Astrocyte (in vitro differentiated cells and primary cell): ENCODE data around the gene CABP7. TPM values are rescaled to one million over a fixed set of nuclear protein-coding genes. Genes with fewer than 3 reads are reported as not detected.

Source experiments
- DNase-seq: peaks from one replicate; pipeline ENCODE4 v3.0.0-alpha.2; 2010; ENCODE audit warnings: low read depth
- FAIRE-seq: peaks from 2 replicates; lab custom pipeline; 2011; peaks lifted over from hg19 to GRCh38; lab: Jason Lieb, UNC
- H2AFZ ChIP-seq: 2 replicates; pipeline ENCODE4 v1.6.0; 2012; ENCODE audit warnings: low read depth, low read length, inconsistent platforms
- H3K27ac ChIP-seq: 2 replicates; pipeline ENCODE4 v1.5.1; 2011; ENCODE audit warnings: low read depth, low read length, inconsistent platforms
- H3K27me3 ChIP-seq: 2 replicates; pipeline ENCODE4 v1.6.0; 2011; ENCODE audit warnings: low read length, inconsistent platforms; ENCODE audit not compliant: insufficient read depth
- H3K36me3 ChIP-seq: 2 replicates; pipeline ENCODE4 v1.5.1; 2011; ENCODE audit warnings: low read length, inconsistent platforms; ENCODE audit not compliant: insufficient read depth
- H3K4me1 ChIP-seq: 2 replicates; pipeline ENCODE4 v1.5.1; 2011; ENCODE audit warnings: low read length, inconsistent platforms; ENCODE audit not compliant: insufficient read depth
- H3K4me2 ChIP-seq: 2 replicates; pipeline ENCODE4 v1.6.0; 2012; ENCODE audit warnings: low read length, inconsistent platforms
- H3K4me3 ChIP-seq: 2 replicates; pipeline ENCODE4 v1.5.1; 2011; ENCODE audit warnings: low read depth, mild to moderate bottlenecking, low read length, inconsistent platforms; ENCODE audit not compliant: insufficient read depth
- H3K79me2 ChIP-seq: 2 replicates; pipeline ENCODE4 v1.6.0; 2012; ENCODE audit warnings: mild to moderate bottlenecking, low read length, inconsistent platforms; ENCODE audit not compliant: insufficient read depth
- H3K9ac ChIP-seq: 2 replicates; pipeline ENCODE4 v1.6.0; 2012; ENCODE audit warnings: mild to moderate bottlenecking, low read length, inconsistent platforms
- H3K9me3 ChIP-seq: 2 replicates; pipeline ENCODE4 v1.5.1; 2012; ENCODE audit warnings: low read depth, mild to moderate bottlenecking, low read length, inconsistent platforms; ENCODE audit not compliant: insufficient read depth
- H4K20me1 ChIP-seq: 2 replicates; pipeline ENCODE4 v1.6.0; 2012; ENCODE audit warnings: low read length, inconsistent platforms; ENCODE audit not compliant: insufficient read depth
- H3K27ac Mint-ChIP-seq: one replicate; pipeline ENCODE4 v1.8.0; 2021; ENCODE audit warnings: mild to moderate bottlenecking, mixed read lengths; ENCODE audit not compliant: unreplicated experiment
- H3K27me3 Mint-ChIP-seq: one replicate; pipeline ENCODE4 v1.8.0; 2021; ENCODE audit warnings: low read depth, mixed read lengths; ENCODE audit not compliant: unreplicated experiment
- H3K36me3 Mint-ChIP-seq: one replicate; pipeline ENCODE4 v1.8.0; 2021; ENCODE audit warnings: low read depth, mixed read lengths; ENCODE audit not compliant: unreplicated experiment
- H3K4me1 Mint-ChIP-seq: one replicate; pipeline ENCODE4 v1.8.0; 2021; ENCODE audit warnings: low read depth, mixed read lengths; ENCODE audit not compliant: unreplicated experiment
- H3K4me3 Mint-ChIP-seq: one replicate; pipeline ENCODE4 v1.8.0; 2021; ENCODE audit warnings: mild to moderate bottlenecking, moderate library complexity, mixed read lengths; ENCODE audit not compliant: unreplicated experiment
- H3K9me3 Mint-ChIP-seq: one replicate; pipeline ENCODE4 v1.8.0; 2021; ENCODE audit warnings: mild to moderate bottlenecking, mixed read lengths; ENCODE audit not compliant: unreplicated experiment
- EZH2 ChIP-seq: IDR thresholded peaks from 2 replicates; pipeline ENCODE4 v1.6.1; 2012; ENCODE audit warnings: mild to moderate bottlenecking, low read length, inconsistent platforms; ENCODE audit not compliant: insufficient read depth
- total RNA-seq: library from RNA; stranded (reverse); gene quantifications from 2 replicates; pipeline ENCODE4 v1.2.1, GENCODE V29; 2021
- TF ChIP-seq, protein P1 (sequence below): IDR thresholded peaks from 2 replicates; pipeline ENCODE4 v1.5.1; 2011; ENCODE audit warnings: low read depth, mild to moderate bottlenecking, inconsistent platforms, low read length, moderate library complexity; ENCODE audit not compliant: insufficient read depth

Gene CABP7
- total RNA-seq, 1 donor from 2014 or later, result not detected

DNA sequence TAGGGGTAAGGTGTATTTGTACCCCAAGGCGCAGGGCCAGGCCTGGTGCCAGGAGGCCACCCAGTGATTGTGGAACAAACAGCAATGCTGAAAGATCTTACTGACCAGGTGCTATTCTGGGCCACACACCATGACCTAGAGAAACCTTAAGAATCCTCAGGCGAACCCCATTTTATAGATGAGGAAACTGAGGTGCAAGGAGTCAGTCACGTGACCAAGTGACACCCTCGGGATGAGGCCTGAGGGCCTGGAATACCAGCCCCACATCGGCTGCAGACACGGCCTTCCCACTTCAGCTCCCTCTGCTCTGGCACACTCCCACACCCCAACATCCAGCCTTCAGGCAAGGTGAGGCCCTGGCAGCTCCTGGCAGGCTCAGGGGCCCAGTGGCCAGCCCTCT lies 13.1 kb downstream of the CABP7 start:
- Mint-ChIP-seq H3K27me3 (no peaks in the 10 kb centered on the region), H3K4me1 (no peaks in the 10 kb centered on the region), H3K9me3 (no peaks in the 10 kb centered on the region), H3K36me3 (peaks cover 3% of the 10 kb centered on the region), H3K27ac (no peak overlapping the region), H3K4me3 (no peak overlapping the region)
- Histone ChIP-seq H4K20me1 (peaks cover 5% of the 10 kb centered on the region), H3K4me3 (no peak overlapping the region), H3K4me1 (no peaks in the 10 kb centered on the region), H3K27ac (no peak overlapping the region), H3K27me3 (no peaks in the 10 kb centered on the region), H3K9me3 (no peaks in the 10 kb centered on the region), H3K79me2 (no peaks in the 10 kb centered on the region), H3K9ac (no peak overlapping the region), H2AFZ (no peak overlapping the region), H3K36me3 (no peaks in the 10 kb centered on the region), H3K4me2 (no peak overlapping the region)
- no peak for DNase-seq
- no peak for FAIRE-seq
- TF ChIP-seq, protein P1, sequence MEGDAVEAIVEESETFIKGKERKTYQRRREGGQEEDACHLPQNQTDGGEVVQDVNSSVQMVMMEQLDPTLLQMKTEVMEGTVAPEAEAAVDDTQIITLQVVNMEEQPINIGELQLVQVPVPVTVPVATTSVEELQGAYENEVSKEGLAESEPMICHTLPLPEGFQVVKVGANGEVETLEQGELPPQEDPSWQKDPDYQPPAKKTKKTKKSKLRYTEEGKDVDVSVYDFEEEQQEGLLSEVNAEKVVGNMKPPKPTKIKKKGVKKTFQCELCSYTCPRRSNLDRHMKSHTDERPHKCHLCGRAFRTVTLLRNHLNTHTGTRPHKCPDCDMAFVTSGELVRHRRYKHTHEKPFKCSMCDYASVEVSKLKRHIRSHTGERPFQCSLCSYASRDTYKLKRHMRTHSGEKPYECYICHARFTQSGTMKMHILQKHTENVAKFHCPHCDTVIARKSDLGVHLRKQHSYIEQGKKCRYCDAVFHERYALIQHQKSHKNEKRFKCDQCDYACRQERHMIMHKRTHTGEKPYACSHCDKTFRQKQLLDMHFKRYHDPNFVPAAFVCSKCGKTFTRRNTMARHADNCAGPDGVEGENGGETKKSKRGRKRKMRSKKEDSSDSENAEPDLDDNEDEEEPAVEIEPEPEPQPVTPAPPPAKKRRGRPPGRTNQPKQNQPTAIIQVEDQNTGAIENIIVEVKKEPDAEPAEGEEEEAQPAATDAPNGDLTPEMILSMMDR, result no peak
- no peak for TF ChIP-seq EZH2

DNA sequence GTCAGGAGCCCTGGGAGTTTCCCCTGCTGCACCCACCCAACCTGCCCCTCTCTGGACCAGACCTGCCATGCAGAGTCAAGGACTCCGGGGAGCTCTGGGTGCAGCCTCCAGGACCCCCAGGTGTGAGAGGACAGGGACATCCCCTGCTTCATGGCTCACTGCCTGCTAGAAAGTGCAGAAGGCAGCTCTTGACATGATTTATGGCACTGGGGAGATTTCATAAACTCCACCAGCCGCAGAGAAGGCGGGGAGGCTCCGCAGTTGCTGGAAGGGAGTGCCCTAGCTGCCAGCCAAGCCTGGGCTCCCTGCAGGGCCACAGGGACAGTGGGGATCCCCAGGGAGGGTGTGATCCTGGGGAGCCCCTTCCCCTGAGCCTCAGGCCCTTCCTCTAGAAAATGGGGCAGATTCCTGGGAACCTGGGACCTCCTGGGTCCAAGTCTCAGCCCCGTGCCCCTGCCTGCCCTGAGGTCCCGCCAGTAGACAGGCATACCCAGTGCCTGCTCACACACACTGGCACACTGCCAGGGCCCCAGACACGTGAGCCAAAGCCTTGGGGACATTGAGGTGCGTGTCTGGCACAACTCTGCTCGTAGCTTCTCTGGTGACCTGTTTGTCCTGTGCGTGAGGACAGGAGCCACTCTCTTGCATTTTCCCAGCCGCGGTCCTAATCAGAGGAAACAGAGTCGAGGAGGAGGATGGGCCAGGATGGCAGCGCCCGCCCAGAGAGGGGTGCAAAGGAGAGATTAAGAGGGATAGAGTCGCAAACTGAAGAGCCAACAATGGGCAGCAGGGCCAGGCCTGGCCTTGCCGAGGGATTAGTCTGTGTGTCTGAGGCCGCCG lies 13.8 kb downstream of the CABP7 start:
- Histone ChIP-seq H3K79me2 (no peaks in the 10 kb centered on the region), H3K9ac (no peak overlapping the region), H2AFZ (no peak overlapping the region), H4K20me1 (peaks cover 5% of the 10 kb centered on the region), H3K4me1 (no peaks in the 10 kb centered on the region), H3K4me3 (no peak overlapping the region), H3K36me3 (no peaks in the 10 kb centered on the region), H3K27me3 (no peaks in the 10 kb centered on the region), H3K27ac (no peak overlapping the region), H3K4me2 (no peak overlapping the region), H3K9me3 (no peaks in the 10 kb centered on the region)
- H3K27ac Mint-ChIP-seq, result no peak overlapping the region
- no peak for DNase-seq
- no peak for FAIRE-seq
- no peak overlapping the region for H3K4me3 Mint-ChIP-seq
- peaks cover 3% of the 10 kb centered on the region for H3K36me3 Mint-ChIP-seq
- TF ChIP-seq EZH2, result no peak
- TF ChIP-seq, protein P1, result no peak
- no peaks in the 10 kb centered on the region for H3K27me3 Mint-ChIP-seq
- H3K4me1 Mint-ChIP-seq, result no peaks in the 10 kb centered on the region
- no peaks in the 10 kb centered on the region for H3K9me3 Mint-ChIP-seq

DNA sequence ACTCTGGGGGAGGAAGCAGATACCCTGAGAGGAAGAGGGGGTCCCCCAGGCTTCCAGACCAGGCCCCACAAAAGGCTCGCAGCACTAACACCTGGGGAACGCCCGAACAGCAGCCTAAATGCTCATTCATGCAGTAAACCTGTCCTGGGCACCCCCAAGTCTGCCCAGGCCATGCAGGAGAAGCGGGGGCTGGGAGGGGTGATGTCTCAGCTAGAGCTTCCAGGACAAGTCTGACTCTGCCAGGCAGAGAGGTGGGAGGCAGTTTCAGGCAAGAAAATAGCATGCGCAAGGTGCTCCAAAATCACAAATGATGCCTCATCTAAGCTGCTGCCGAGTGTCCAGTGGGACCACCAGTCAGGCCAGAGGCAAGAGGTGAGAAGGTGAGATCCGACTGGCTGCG lies 14.6 kb downstream of the CABP7 start:
- H3K9me3 ChIP-seq, result no peaks in the 10 kb centered on the region
- no peak for TF ChIP-seq EZH2
- TF ChIP-seq, protein P1, result no peak
- H3K4me3 ChIP-seq, result no peak overlapping the region
- Mint-ChIP-seq H3K9me3 (no peaks in the 10 kb centered on the region), H3K36me3 (peaks cover 6% of the 10 kb centered on the region), H3K27ac (no peak overlapping the region), H3K4me1 (no peaks in the 10 kb centered on the region), H3K4me3 (no peak overlapping the region), H3K27me3 (no peaks in the 10 kb centered on the region)
- H3K79me2 ChIP-seq, result no peaks in the 10 kb centered on the region
- H4K20me1 ChIP-seq, result peaks cover 5% of the 10 kb centered on the region
- FAIRE-seq (no peak), DNase-seq (no peak)
- H3K27me3 ChIP-seq, result no peaks in the 10 kb centered on the region
- H3K27ac ChIP-seq, result no peak overlapping the region
- H3K9ac ChIP-seq, result no peak overlapping the region
- H3K4me2 ChIP-seq, result no peak overlapping the region
- no peaks in the 10 kb centered on the region for H3K36me3 ChIP-seq
- H2AFZ ChIP-seq, result no peak overlapping the region
- H3K4me1 ChIP-seq, result no peaks in the 10 kb centered on the region
